ENCODE data around the gene USP9Y. TPM values are rescaled to one million over a fixed set of nuclear protein-coding genes. Genes with fewer than 3 reads are reported as not detected.

USP9Y gene
- total RNA-seq, 1 donor from 2014 or later = 25.7 TPM

DNA sequence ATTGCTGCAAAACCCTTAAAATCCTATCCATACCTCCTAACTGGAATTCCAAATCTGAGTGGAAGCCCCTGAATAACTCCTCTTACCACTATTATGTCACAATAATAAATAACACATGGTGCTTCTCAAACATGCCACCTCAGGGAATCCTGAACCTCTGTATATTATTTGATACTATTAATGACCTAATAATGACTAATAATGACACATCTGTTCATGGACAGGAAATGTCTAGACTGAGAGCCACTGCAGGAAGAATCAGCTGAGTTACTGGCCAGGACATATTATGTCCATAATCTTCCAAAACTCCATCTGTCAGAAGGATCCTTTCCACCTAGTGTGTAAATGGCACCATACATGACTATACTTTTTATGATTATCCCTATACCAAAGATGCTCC lies 195.9 kb downstream of the USP9Y start:
- DNase-seq (ENCODE audit: low read depth) = no peak
- TF ChIP-seq, protein P1, sequence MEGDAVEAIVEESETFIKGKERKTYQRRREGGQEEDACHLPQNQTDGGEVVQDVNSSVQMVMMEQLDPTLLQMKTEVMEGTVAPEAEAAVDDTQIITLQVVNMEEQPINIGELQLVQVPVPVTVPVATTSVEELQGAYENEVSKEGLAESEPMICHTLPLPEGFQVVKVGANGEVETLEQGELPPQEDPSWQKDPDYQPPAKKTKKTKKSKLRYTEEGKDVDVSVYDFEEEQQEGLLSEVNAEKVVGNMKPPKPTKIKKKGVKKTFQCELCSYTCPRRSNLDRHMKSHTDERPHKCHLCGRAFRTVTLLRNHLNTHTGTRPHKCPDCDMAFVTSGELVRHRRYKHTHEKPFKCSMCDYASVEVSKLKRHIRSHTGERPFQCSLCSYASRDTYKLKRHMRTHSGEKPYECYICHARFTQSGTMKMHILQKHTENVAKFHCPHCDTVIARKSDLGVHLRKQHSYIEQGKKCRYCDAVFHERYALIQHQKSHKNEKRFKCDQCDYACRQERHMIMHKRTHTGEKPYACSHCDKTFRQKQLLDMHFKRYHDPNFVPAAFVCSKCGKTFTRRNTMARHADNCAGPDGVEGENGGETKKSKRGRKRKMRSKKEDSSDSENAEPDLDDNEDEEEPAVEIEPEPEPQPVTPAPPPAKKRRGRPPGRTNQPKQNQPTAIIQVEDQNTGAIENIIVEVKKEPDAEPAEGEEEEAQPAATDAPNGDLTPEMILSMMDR (conservative IDR thresholded peaks at IDR 0.05; ENCODE audit: low read depth, low read length) = no peak
- no peak overlapping the region for H3K4me3 ChIP-seq (ENCODE audit: low read depth, low read length)

DNA sequence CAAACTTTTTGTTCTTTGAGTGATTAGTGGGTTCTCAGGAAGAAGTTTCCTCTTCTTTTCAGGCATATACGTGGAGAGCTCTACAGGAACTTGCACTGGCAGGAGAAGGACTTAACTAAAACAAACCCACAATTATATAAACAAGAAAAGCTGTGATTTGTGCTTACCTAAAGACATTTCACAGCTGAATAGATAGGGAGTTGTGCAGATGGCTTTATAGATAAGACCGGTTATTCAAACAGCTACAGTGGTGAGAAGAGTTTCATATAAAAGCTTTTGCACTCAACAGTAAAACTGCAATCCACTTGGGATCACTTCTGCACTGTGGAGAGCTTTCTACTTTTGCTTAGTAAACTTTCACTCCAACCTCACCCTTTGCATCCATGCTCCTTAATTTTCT lies 197.6 kb downstream of the USP9Y start:
- TF ChIP-seq, protein P1 (conservative IDR thresholded peaks at IDR 0.05; ENCODE audit: low read depth, low read length) = no peak
- no peak for DNase-seq (ENCODE audit: low read depth)

DNA sequence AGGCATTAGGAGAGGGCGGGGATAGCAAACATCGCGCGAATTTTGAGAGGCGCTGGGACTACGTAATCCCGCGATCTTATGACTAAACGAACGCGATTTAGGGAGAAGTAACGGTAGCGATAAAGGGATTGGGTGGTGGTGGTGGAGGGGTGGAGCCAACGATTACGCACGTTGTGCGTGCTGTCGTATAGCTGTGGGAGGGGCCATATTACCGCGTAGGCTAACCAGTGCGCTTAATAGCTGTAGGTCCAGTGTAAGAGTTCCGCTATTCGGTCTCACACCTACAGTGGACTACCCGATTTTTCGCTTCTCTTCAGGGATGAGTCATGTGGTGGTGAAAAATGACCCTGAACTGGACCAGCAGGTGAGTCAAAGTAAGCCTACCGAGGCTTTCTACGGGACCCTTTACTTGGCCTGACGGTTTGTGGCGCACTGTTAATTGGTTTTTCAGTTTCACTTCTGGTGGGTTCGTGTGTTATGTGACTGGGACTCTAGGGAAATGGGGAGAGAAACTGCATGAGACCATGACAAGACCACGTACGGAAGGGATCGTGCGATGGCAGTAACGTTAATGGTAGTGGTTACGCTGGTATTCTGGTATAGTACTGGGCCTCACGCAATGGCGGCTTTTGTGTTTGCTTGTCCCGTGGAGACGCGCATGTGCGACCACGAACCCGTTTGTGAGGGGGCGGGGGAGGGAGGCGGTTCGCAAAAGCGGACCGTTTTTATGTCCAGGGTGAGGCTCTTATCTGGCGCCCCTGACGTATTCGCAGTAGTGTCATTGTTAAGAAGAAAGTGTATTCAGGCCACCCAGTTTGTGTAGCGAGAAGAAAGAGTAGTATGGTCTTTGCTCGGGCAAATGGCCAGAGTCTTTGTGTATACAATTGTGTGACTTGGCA lies 203.8 kb downstream of the USP9Y start, which contains the start of gene DDX3Y:
Gene DDX3Y (plus strand): TSS at position 251 of the 899 bp plus-strand sequence. CDS start 69 bp downstream, at position 320.
- H3K4me3 ChIP-seq (ENCODE audit: low read depth, low read length) = peak within 1 kb of the TSS; percentile 83
- TF ChIP-seq, protein P1 (conservative IDR thresholded peaks at IDR 0.05; ENCODE audit: low read depth, low read length) = no peak
- DNase-seq (ENCODE audit: low read depth) = peak; percentile 66

More for the DNA sequence above, 197.6 kb downstream of the USP9Y start:
- H3K4me3 ChIP-seq (ENCODE audit: low read depth, low read length) = no peak overlapping the region

DNA sequence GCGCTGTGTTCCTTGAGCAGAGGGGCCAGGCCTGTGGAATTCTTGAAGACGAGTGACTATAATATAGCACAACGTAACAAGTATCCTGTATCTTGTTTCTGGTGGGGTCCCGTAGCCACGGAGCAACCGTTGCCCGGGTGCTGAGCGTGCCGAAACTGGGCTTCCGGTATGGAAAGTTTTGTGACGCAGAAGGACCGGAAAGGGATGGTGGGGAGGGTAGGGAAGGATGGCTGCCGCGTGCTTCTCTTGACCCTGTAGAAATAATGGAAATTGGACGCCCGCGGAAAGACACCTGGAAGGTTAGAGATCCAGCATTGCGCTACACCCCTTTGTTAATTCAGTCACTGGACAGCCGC lies 204.5 kb downstream of the USP9Y start:
- peak overlapping the region; percentile 83 for H3K4me3 ChIP-seq (ENCODE audit: low read depth, low read length)
- TF ChIP-seq, protein P1 (conservative IDR thresholded peaks at IDR 0.05; ENCODE audit: low read depth, low read length) = no peak
- DNase-seq (ENCODE audit: low read depth) = no peak

DNA sequence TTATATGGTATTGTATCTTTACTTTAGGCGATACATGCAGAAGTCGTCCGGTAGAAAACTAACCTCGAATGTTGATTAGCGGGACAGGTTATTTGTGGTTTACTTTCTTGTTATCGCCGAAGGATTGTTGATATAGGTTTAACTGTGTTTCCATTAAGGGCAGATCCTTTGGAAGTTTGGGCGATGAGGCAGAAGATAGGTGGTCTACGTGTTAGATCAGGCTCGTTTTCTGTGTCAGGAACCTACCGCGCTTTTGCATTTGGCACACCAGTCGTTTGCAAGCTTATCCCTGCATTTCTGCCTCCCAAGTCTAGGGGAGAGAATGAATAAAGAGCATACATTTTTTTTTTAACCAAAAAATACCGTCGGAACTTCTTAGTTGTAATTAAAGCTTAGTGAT lies 204.9 kb downstream of the USP9Y start:
- peak overlapping the region; percentile 83 for H3K4me3 ChIP-seq (ENCODE audit: low read depth, low read length)
- TF ChIP-seq, protein P1 (conservative IDR thresholded peaks at IDR 0.05; ENCODE audit: low read depth, low read length) = no peak

More for the DNA sequence above, 204.9 kb downstream of the USP9Y start:
- no peak for DNase-seq (ENCODE audit: low read depth)

Other genes starting within 250 kb of the USP9Y start
- gene DDX3Y, start 203.6 kb downstream of the USP9Y start, total RNA-seq = 24.6 and 34.3 TPM in 2 replicates